OCI-LY1 (cell line): ENCODE measurements around the gene MAML2.

ENCODE experiments used
- H2AFZ ChIP-seq: fragments of 200-600 bp; sonication (generic), shearing (Covaris generic); 2 replicates; pipeline ENCODE4 v1.6.0; 2014; ENCODE audit warnings: antibody characterized with exemption, mild to moderate bottlenecking, low read length
- H3F3A ChIP-seq: fragments of 200-600 bp; sonication (generic), shearing (Covaris generic); 2 replicates; pipeline ENCODE4 v1.6.0; 2014; ENCODE audit warnings: mild to moderate bottlenecking, antibody characterized with exemption, low read length, moderate library complexity; ENCODE audit not compliant: insufficient read depth
- H3K27ac ChIP-seq: fragments of 200-600 bp; sonication (generic); 2 replicates; pipeline ENCODE4 v1.5.1; 2014; ENCODE audit warnings: low read length, mixed run types, mild to moderate bottlenecking, low read depth; ENCODE audit not compliant: poor library complexity, severe bottlenecking
- H3K27me3 ChIP-seq: fragments of 200-600 bp; sonication (generic); 2 replicates; pipeline ENCODE4 v1.6.0; 2014; ENCODE audit warnings: antibody characterized with exemption, mild to moderate bottlenecking, low read length, moderate library complexity; ENCODE audit not compliant: insufficient read depth
- H3K36me3 ChIP-seq: fragments of 200-600 bp; sonication (generic); 2 replicates; pipeline ENCODE4 v1.6.1; 2014; ENCODE audit warnings: mild to moderate bottlenecking, antibody characterized with exemption, low read length, moderate library complexity, mixed read lengths; ENCODE audit not compliant: insufficient read depth
- H3K4me1 ChIP-seq: fragments of 200-600 bp; sonication (generic); 2 replicates; pipeline ENCODE4 v1.5.1; 2014; ENCODE audit warnings: mild to moderate bottlenecking, low read length, moderate library complexity; ENCODE audit not compliant: insufficient read depth, severe bottlenecking
- H3K4me2 ChIP-seq: fragments of 200-600 bp; sonication (generic), shearing (Covaris generic); 2 replicates; pipeline ENCODE4 v1.6.1; 2014; ENCODE audit warnings: low read length
- H3K4me3 ChIP-seq: fragments of 200-600 bp; sonication (generic); 2 replicates; pipeline ENCODE4 v1.5.1; 2014; ENCODE audit warnings: low read length, low read depth, mild to moderate bottlenecking, mixed read lengths; ENCODE audit not compliant: poor library complexity, severe bottlenecking
- H3K79me2 ChIP-seq: fragments of 200-600 bp; shearing (Covaris generic); 2 replicates; pipeline ENCODE4 v1.6.1; 2016; ENCODE audit warnings: mixed run types, low read length, mixed read lengths; ENCODE audit not compliant: insufficient read depth
- H3K9ac ChIP-seq: fragments of 200-600 bp; sonication (generic), shearing (Covaris generic); 2 replicates; pipeline ENCODE4 v1.6.1; 2014; ENCODE audit warnings: mild to moderate bottlenecking, low read length, mixed read lengths
- H3K9me2 ChIP-seq: fragments of 200-600 bp; sonication (generic), shearing (Covaris generic); 2 replicates; pipeline ENCODE4 v1.6.1; 2014; ENCODE audit warnings: low read depth, mild to moderate bottlenecking, low read length, mixed read lengths
- H3K9me3 ChIP-seq: fragments of 200-600 bp; shearing (Covaris generic); 2 replicates; pipeline ENCODE4 v1.6.1; 2014; ENCODE audit warnings: low read length, mixed read lengths
- H4K20me1 ChIP-seq: fragments of 200-600 bp; sonication (generic), shearing (Covaris generic); 2 replicates; pipeline ENCODE4 v1.6.0; 2016; ENCODE audit warnings: mild to moderate bottlenecking, low read length; ENCODE audit not compliant: insufficient read depth
- EZH2 ChIP-seq: fragments of 200-600 bp; sonication (generic), shearing (Covaris generic); IDR thresholded peaks from 2 replicates; pipeline ENCODE4 v1.8.0; 2017; ENCODE audit warnings: borderline replicate concordance, mixed run types, mild to moderate bottlenecking, antibody characterized with exemption, low read length, moderate library complexity, mixed read lengths
- TF ChIP-seq, protein P1 (sequence below): fragments of 200-600 bp; sonication (generic), shearing (Covaris generic); IDR thresholded peaks from 2 replicates; pipeline ENCODE4 v1.5.1; 2017; ENCODE audit warnings: mild to moderate bottlenecking, antibody characterized with exemption, low read length, moderate library complexity, mixed read lengths

Gene MAML2

GRCh38 chr11:96067160-96067559 is 275.8 kb downstream of the MAML2 start:
- Histone ChIP-seq H3F3A (no peaks in the 10 kb centered on the region), H4K20me1 (no peaks in the 10 kb centered on the region), H3K9ac (no peak overlapping the region), H3K4me3 (no peak overlapping the region), H3K27ac (no peak overlapping the region), H3K4me1 (no peaks in the 10 kb centered on the region), H3K9me2 (no peaks in the 10 kb centered on the region), H3K9me3 (no peaks in the 10 kb centered on the region), H3K4me2 (no peak overlapping the region), H3K36me3 (no peaks in the 10 kb centered on the region), H3K27me3 (no peaks in the 10 kb centered on the region), H3K79me2 (no peaks in the 10 kb centered on the region), H2AFZ (no peak overlapping the region)
- TF ChIP-seq, protein P1, sequence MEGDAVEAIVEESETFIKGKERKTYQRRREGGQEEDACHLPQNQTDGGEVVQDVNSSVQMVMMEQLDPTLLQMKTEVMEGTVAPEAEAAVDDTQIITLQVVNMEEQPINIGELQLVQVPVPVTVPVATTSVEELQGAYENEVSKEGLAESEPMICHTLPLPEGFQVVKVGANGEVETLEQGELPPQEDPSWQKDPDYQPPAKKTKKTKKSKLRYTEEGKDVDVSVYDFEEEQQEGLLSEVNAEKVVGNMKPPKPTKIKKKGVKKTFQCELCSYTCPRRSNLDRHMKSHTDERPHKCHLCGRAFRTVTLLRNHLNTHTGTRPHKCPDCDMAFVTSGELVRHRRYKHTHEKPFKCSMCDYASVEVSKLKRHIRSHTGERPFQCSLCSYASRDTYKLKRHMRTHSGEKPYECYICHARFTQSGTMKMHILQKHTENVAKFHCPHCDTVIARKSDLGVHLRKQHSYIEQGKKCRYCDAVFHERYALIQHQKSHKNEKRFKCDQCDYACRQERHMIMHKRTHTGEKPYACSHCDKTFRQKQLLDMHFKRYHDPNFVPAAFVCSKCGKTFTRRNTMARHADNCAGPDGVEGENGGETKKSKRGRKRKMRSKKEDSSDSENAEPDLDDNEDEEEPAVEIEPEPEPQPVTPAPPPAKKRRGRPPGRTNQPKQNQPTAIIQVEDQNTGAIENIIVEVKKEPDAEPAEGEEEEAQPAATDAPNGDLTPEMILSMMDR = no peak
- no peak for TF ChIP-seq EZH2

DNA sequence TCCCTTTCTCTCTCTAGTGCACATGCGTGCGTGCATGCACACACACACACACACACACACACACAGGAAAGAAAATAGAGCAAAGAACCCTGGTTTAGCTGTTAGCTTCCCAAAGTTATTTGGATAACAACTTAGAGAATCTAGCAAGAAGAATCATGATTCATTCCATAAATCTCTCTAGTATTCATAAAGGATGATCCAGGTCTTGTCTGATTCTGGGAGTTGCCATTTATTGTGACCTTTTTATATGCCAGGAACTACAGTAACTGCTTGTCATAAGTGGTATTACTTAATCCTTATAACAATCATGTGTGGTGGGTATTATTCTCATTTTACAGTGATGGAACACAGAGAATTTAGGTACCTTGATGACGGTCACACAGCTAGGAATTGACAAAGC is 277.6 kb downstream of the MAML2 start:
- Histone ChIP-seq H3F3A (no peaks in the 10 kb centered on the region), H3K27me3 (no peaks in the 10 kb centered on the region), H3K27ac (no peak overlapping the region), H4K20me1 (no peaks in the 10 kb centered on the region), H2AFZ (no peak overlapping the region), H3K79me2 (no peaks in the 10 kb centered on the region), H3K4me2 (no peak overlapping the region), H3K36me3 (no peaks in the 10 kb centered on the region), H3K4me3 (no peak overlapping the region), H3K9me2 (no peaks in the 10 kb centered on the region), H3K9ac (no peak overlapping the region), H3K4me1 (no peaks in the 10 kb centered on the region), H3K9me3 (no peaks in the 10 kb centered on the region)
- TF ChIP-seq, protein P1 = no peak
- no peak for TF ChIP-seq EZH2

DNA sequence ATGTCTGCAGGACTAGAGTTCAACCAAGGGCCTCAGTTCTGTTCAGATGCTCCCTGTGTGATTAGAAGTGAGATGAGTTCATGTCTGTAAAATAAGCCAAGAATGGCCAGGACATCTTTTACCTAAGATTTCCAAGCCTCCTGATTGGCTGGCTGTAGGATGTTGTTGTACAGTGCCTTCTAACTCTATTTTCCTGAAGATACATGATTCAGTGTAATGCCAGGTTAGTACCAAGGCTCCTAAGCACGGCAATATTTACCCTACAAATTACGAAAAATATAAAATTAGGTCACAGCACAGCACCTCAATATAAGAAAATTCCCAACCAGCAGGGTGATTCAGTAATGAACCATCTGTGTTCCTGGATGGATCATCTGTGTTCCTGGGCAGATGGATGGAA is 279.1 kb downstream of the MAML2 start:
- no peaks in the 10 kb centered on the region for H3K36me3 ChIP-seq
- no peaks in the 10 kb centered on the region for H3K79me2 ChIP-seq
- TF ChIP-seq, protein P1 = no peak
- no peak for TF ChIP-seq EZH2
- no peaks in the 10 kb centered on the region for H3K27me3 ChIP-seq
- H2AFZ ChIP-seq = no peak overlapping the region
- H3K9ac ChIP-seq = no peak overlapping the region
- no peak overlapping the region for H3K4me2 ChIP-seq
- no peaks in the 10 kb centered on the region for H4K20me1 ChIP-seq
- no peak overlapping the region for H3K27ac ChIP-seq
- H3K9me3 ChIP-seq = no peaks in the 10 kb centered on the region
- H3F3A ChIP-seq = no peaks in the 10 kb centered on the region
- H3K4me3 ChIP-seq = no peak overlapping the region
- H3K9me2 ChIP-seq = no peaks in the 10 kb centered on the region
- no peaks in the 10 kb centered on the region for H3K4me1 ChIP-seq
